ENCODE results near the gene PLPPR1. TPM values are rescaled to one million over a fixed set of nuclear protein-coding genes. Genes with fewer than 3 reads are reported as not detected.

Gene PLPPR1
- total and polyA plus RNA-seq, 2 of the 4 experiments (the other 2 are of a cell fraction): not detected

DNA sequence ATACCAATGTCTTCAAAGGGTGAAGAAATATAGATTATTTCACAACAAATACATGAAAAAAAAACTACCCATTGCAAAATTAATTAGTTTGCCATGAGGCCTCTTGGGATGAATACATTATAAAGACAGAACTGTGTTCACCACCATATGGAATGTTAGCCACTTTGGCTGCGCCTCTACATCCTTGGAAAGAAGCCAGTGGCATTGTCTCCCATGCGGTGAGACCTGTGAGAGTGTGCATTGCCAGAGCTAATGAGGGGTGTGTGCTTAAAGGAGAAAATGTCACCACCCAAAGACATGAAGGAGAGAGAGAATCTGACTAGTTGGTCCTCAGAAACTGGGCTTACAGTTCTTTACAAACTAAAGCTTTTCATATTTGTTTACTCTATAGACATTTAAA lies 110.6 kb downstream of the PLPPR1 start:
- WGBS, 2 experiments (ENCODE audit: extremely low coverage in 2 of 2, insufficient read length in 1 of 2): no CpG with 5 or more reads among the region's 2 CpGs
- ChIA-PET POLR2A (ENCODE audit: unreplicated experiment) (no interaction called here), CTCF (no interaction called here)
- Histone ChIP-seq H3K4me3 (ENCODE audit: insufficient read depth, low read depth, low read length) (no peak overlapping the region), H3K9ac (ENCODE audit: low read depth, low read length) (no peak overlapping the region), H4K5ac (ENCODE audit: low read depth, low read length) (no peak overlapping the region), H3K27ac (ENCODE audit: insufficient read depth, low read length) (no peak overlapping the region), H3K4me2 (ENCODE audit: low read depth, low read length) (no peak overlapping the region), H3K9me3 (ENCODE audit: control insufficient read depth, insufficient read depth, low read length) (0 out of 2 replicates have a peak, but pooled peaks cover 2% of the 10 kb centered on the region), H2BK15ac (ENCODE audit: low read depth, low read length) (no peak overlapping the region), H3K79me1 (ENCODE audit: low read depth in 1 of 2, low read length in 2 of 2) (no peaks in the 10 kb centered on the region), H3K36me3 (ENCODE audit: control insufficient read depth, insufficient read depth, low read length) (no peaks in the 10 kb centered on the region), H3K4ac (ENCODE audit: low read depth, low read length) (no peak overlapping the region), H2AK5ac (ENCODE audit: low read depth, low read length) (no peak overlapping the region), H2AFZ (replicated peaks; ENCODE audit: low read length, poor library complexity) (no peak overlapping the region), H4K20me1 (ENCODE audit: insufficient read depth, low read length) (no peaks in the 10 kb centered on the region), H4K91ac (ENCODE audit: insufficient read depth, low read depth, low read length) (no peak overlapping the region), H2BK20ac (ENCODE audit: low read depth, low read length) (no peak overlapping the region), H2BK120ac (ENCODE audit: low read depth, low read length) (no peak overlapping the region), H3K23ac (ENCODE audit: low read depth, low read length) (no peak overlapping the region), H3K27me3 (ENCODE audit: control insufficient read depth, insufficient read depth, low read length) (no peaks in the 10 kb centered on the region), H3K18ac (ENCODE audit: low read depth, low read length) (no peak overlapping the region), H3K56ac (ENCODE audit: extremely low read depth, insufficient read depth, low read length) (no peak overlapping the region), H3K14ac (replicated peaks; ENCODE audit: low read depth, low read length) (no peak overlapping the region), H3K9me1 (ENCODE audit: insufficient read depth, low read length) (no peaks in the 10 kb centered on the region), H4K8ac (ENCODE audit: low read depth in 2 of 2, low read length in 2 of 2) (no peak overlapping the region), H2BK5ac (ENCODE audit: low read depth, low read length, poor library complexity, severe bottlenecking) (no peak overlapping the region), H3K4me1 (ENCODE audit: control insufficient read depth, insufficient read depth, low read length) (no peaks in the 10 kb centered on the region), H2AK9ac (replicated peaks; ENCODE audit: low read depth, low read length, poor library complexity) (no peak overlapping the region)
- BruUV-seq (replicated peaks): no TSS peak
- in situ Hi-C loops (cut with MboI; ENCODE audit: low sequenced_read_pairs): no loop called here
- ATAC-seq (ENCODE audit: low read depth): no peak
- TF ChIP-seq RCOR1 (IDR thresholded peaks at IDR 0.05; ENCODE audit: insufficient replicate concordance, low read length) (no peak), FOS (IDR thresholded peaks at IDR 0.05; ENCODE audit: low read depth, low read length) (no peak), BHLHE40 (IDR thresholded peaks at IDR 0.05; ENCODE audit: low read depth, low read length) (no peak), MAZ (IDR thresholded peaks at IDR 0.05; ENCODE audit: borderline replicate concordance, low read depth, low read length) (no peak), RFX5 (IDR thresholded peaks at IDR 0.05; ENCODE audit: low read depth, low read length) (no peak), NFE2L2 (IDR thresholded peaks at IDR 0.05; ENCODE audit: low read depth, low read length) (no peak), CHD1 (IDR thresholded peaks at IDR 0.05; ENCODE audit: low read depth, low read length) (no peak), POLR2A (IDR thresholded peaks at IDR 0.05; ENCODE audit: low read depth, low read length) (no peak), SMC3 (IDR thresholded peaks at IDR 0.05; ENCODE audit: low read depth, low read length) (no peak)
- TF ChIP-seq, protein P1, sequence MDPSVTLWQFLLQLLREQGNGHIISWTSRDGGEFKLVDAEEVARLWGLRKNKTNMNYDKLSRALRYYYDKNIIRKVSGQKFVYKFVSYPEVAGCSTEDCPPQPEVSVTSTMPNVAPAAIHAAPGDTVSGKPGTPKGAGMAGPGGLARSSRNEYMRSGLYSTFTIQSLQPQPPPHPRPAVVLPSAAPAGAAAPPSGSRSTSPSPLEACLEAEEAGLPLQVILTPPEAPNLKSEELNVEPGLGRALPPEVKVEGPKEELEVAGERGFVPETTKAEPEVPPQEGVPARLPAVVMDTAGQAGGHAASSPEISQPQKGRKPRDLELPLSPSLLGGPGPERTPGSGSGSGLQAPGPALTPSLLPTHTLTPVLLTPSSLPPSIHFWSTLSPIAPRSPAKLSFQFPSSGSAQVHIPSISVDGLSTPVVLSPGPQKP (IDR thresholded peaks at IDR 0.05; ENCODE audit: borderline replicate concordance, low read depth, low read length): no peak
- TF ChIP-seq, protein P2, sequence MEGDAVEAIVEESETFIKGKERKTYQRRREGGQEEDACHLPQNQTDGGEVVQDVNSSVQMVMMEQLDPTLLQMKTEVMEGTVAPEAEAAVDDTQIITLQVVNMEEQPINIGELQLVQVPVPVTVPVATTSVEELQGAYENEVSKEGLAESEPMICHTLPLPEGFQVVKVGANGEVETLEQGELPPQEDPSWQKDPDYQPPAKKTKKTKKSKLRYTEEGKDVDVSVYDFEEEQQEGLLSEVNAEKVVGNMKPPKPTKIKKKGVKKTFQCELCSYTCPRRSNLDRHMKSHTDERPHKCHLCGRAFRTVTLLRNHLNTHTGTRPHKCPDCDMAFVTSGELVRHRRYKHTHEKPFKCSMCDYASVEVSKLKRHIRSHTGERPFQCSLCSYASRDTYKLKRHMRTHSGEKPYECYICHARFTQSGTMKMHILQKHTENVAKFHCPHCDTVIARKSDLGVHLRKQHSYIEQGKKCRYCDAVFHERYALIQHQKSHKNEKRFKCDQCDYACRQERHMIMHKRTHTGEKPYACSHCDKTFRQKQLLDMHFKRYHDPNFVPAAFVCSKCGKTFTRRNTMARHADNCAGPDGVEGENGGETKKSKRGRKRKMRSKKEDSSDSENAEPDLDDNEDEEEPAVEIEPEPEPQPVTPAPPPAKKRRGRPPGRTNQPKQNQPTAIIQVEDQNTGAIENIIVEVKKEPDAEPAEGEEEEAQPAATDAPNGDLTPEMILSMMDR (conservative IDR thresholded peaks at IDR 0.05; ENCODE audit: low read depth, low read length): no peak
- TF ChIP-seq, protein P3, sequence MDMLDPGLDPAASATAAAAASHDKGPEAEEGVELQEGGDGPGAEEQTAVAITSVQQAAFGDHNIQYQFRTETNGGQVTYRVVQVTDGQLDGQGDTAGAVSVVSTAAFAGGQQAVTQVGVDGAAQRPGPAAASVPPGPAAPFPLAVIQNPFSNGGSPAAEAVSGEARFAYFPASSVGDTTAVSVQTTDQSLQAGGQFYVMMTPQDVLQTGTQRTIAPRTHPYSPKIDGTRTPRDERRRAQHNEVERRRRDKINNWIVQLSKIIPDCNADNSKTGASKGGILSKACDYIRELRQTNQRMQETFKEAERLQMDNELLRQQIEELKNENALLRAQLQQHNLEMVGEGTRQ (IDR thresholded peaks at IDR 0.05; ENCODE audit: low read depth, low read length): no peak
- intact Hi-C loops (cut with micrococcal nuclease): no loop called here
- DNase-seq: no peak
- dilution Hi-C loops (cut with HindIII; ENCODE audit: low sequenced_read_pairs, unreplicated experiment): no loop called here
